ENCODE results near the gene EEF1E1.

The EEF1E1 gene

DNA sequence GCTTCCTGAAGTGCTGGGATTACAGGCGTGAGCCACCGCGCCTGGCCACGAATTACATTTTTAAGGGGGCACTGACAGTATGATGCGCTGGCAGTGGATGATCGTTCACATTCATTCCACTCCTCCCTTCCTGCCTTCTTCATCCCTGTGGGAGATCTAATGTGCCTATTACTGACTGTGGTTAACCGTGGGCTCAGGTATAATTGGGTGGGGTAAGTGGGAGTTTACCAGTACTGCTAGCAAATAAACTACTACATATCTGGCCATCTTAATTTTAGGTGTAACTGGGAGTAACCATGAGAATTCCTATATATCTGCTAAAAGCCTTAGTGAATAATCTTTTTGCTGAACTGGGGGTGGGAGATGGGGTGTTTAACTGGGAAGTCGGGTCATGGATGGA lies 31.6 kb downstream of the EEF1E1 start:
- CTCF ChIA-PET = interaction anchor here (0.6 to 1.4 kb wide), 6 partner anchors 11 to 453 kb away, joined by 3 read pairs; no protein-coding TSS in a partner anchor
- POLR2A ChIA-PET = interaction anchor here (0.6 to 1.0 kb wide), 2 partner anchors 32 to 89 kb away, joined by 3 read pairs; partner anchors contain the start of gene EEF1E1
- Histone ChIP-seq H3K27ac (ENCODE audit: extremely low read depth, low read depth, low read length) (no peak overlapping the region), H3K4me3 (ENCODE audit: low read depth, low read length) (no peak overlapping the region), H3K9me3 (ENCODE audit: control insufficient read depth, insufficient read depth, low read depth, low read length) (no peaks in the 10 kb centered on the region), H3K36me3 (ENCODE audit: control insufficient read depth in 2 of 2, insufficient read depth in 1 of 2, low read length in 2 of 2) (no peaks in the 10 kb centered on the region), H3K4me1 (ENCODE audit: control insufficient read depth, insufficient read depth, low read length) (no peaks in the 10 kb centered on the region)
- TF ChIP-seq ZFP41 (tag by site-specific recombination; IDR thresholded peaks at IDR 0.05; ENCODE audit: borderline replicate concordance) (no peak), ZNF211 (tag by site-specific recombination; IDR thresholded peaks at IDR 0.05; ENCODE audit: low read depth) (no peak), EGR2 (tag by site-specific recombination; IDR thresholded peaks at IDR 0.05; ENCODE audit: low read depth) (peak; percentile 81), ZNF558 (tag by site-specific recombination; IDR thresholded peaks at IDR 0.05) (no peak), RBAK (tag by site-specific recombination; IDR thresholded peaks at IDR 0.05) (no peak), SALL2 (tag by site-specific recombination; IDR thresholded peaks at IDR 0.05; ENCODE audit: borderline replicate concordance) (no peak), ZFHX2 (tag by site-specific recombination; conservative IDR thresholded peaks at IDR 0.05) (peak; percentile 55)

DNA sequence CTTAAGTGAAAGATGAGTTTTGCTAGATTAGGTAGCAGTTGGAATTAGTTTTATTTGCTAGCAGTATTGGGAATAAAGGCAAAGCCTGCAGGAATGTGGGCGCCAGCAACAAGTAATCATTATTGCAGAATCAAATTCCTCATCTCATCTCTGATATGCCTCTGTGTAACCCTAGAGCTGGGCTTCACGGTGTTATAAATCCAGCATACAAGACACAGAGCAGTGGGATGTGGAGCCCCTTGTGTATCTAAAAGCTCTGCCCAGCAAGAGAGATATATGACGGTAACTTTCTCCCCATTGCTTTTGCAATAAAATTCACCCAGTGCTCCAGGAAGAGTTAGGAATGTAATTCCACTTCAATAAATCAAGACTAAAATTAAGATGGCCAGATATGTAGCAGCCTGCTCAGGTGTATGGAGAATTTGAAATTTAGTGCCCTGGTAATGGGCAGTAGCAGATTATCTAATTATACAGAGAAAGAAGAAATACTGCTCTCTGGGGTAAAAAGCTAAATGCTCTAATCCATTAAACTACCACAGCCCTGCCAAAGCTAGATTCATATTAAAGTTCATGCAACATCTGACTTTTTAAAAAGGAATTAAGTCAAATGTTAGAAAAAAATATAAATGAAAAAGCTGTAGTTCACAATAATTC lies 32.6 kb downstream of the EEF1E1 start:
- Histone ChIP-seq H3K4me3 (ENCODE audit: low read depth, low read length) (no peak overlapping the region), H3K36me3 (ENCODE audit: control insufficient read depth in 2 of 2, insufficient read depth in 1 of 2, low read length in 2 of 2) (no peaks in the 10 kb centered on the region), H3K9me3 (ENCODE audit: control insufficient read depth, insufficient read depth, low read depth, low read length) (no peaks in the 10 kb centered on the region), H3K4me1 (ENCODE audit: control insufficient read depth, insufficient read depth, low read length) (no peaks in the 10 kb centered on the region), H3K27ac (ENCODE audit: extremely low read depth, low read depth, low read length) (no peak overlapping the region)
- TF ChIP-seq ZNF677 (tag by site-specific recombination; IDR thresholded peaks at IDR 0.05) (no peak), ZIC2 (tag by site-specific recombination; IDR thresholded peaks at IDR 0.05) (0 out of 2 replicates have a peak, but pooled peaks have one; percentile 20), SCRT2 (tag by site-specific recombination; IDR thresholded peaks at IDR 0.05) (peak; percentile 32; the same call in 1 of the 2 replicates), ZNF785 (tag by site-specific recombination; IDR thresholded peaks at IDR 0.05) (no peak)
- ChIA-PET POLR2A (interaction anchor here (0.7 kb wide), 2 partner anchors 342 to 860 kb away, joined by 3 to 4 read pairs; no protein-coding TSS in a partner anchor), CTCF (interaction anchor here (0.6 to 1.4 kb wide), 4 partner anchors 10 to 139 kb away, joined by 3 to 7 read pairs (median 3); no protein-coding TSS in a partner anchor)

DNA sequence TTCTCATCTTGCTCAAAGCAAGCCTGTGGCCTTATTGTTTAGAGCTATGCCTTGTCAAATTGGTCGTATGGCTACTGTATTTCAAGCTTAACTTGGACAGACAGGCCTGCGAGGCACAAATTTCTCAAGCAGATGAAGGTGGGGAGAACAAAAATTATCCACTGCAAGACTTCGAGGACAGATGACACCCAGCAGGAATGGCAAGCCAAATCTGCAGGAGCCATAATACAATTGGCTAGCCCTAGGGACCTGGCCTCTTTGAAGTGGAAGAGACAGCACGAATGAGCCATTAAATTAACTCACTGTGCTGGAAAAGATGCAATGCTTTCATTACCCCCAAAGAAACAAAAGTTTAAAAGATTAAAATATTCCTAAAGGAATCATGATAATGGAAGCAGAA lies 33.2 kb downstream of the EEF1E1 start:
- Histone ChIP-seq H3K9me3 (ENCODE audit: control insufficient read depth, insufficient read depth, low read depth, low read length) (no peaks in the 10 kb centered on the region), H3K27ac (ENCODE audit: extremely low read depth, low read depth, low read length) (no peak overlapping the region), H3K4me3 (ENCODE audit: low read depth, low read length) (no peak overlapping the region), H3K4me1 (ENCODE audit: control insufficient read depth, insufficient read depth, low read length) (no peaks in the 10 kb centered on the region), H3K36me3 (ENCODE audit: control insufficient read depth in 2 of 2, insufficient read depth in 1 of 2, low read length in 2 of 2) (no peaks in the 10 kb centered on the region)
- CTCF ChIA-PET = interaction anchor here (0.6 kb wide), 1 partner anchor 139 kb away, joined by 3 read pairs; no protein-coding TSS in a partner anchor
- POLR2A ChIA-PET = no interaction called here
- TF ChIP-seq ZNF707 (tag by site-specific recombination; IDR thresholded peaks at IDR 0.05) = no peak
- TF ChIP-seq ZNF433 (tag by site-specific recombination; IDR thresholded peaks at IDR 0.05; ENCODE audit: low read depth) = no peak
- TF ChIP-seq, protein P1, sequence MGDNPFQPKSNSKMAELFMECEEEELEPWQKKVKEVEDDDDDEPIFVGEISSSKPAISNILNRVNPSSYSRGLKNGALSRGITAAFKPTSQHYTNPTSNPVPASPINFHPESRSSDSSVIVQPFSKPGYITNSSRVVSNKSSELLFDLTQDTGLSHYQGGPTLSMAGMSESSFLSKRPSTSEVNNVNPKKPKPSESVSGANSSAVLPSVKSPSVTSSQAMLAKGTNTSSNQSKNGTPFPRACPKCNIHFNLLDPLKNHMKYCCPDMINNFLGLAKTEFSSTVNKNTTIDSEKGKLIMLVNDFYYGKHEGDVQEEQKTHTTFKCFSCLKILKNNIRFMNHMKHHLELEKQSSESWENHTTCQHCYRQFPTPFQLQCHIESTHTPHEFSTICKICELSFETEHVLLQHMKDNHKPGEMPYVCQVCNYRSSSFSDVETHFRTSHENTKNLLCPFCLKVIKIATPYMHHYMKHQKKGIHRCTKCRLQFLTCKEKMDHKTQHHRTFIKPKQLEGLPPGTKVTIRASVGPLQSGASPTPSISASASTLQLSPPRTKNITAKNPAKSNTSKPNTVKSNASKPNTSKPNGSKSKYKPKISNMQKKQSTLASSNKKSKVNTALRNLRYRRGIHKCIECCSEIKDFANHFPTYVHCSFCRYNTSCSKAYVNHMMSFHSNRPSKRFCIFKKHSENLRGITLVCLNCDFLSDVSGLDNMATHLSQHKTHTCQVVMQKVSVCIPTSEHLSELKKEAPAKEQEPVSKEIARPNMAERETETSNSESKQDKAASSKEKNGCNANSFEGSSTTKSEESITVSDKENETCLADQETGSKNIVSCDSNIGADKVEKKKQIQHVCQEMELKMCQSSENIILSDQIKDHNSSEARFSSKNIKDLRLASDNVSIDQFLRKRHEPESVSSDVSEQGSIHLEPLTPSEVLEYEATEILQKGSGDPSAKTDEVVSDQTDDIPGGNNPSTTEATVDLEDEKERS (tag by site-specific recombination; IDR thresholded peaks at IDR 0.05) = no peak
- TF ChIP-seq, protein P2, sequence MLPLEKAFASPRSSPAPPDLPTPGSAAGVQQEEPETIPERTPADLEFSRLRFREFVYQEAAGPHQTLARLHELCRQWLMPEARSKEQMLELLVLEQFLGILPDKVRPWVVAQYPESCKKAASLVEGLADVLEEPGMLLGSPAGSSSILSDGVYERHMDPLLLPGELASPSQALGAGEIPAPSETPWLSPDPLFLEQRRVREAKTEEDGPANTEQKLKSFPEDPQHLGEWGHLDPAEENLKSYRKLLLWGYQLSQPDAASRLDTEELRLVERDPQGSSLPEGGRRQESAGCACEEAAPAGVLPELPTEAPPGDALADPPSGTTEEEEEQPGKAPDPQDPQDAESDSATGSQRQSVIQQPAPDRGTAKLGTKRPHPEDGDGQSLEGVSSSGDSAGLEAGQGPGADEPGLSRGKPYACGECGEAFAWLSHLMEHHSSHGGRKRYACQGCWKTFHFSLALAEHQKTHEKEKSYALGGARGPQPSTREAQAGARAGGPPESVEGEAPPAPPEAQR (tag by site-specific recombination; IDR thresholded peaks at IDR 0.05) = no peak
- no peak for TF ChIP-seq ZFP37 (tag by site-specific recombination; IDR thresholded peaks at IDR 0.05)
- no peak for TF ChIP-seq ZNF624 (tag by site-specific recombination; IDR thresholded peaks at IDR 0.05)
- no peak for TF ChIP-seq ZNF214 (tag by site-specific recombination; IDR thresholded peaks at IDR 0.05; ENCODE audit: borderline replicate concordance)
- TF ChIP-seq ZNF140 (tag by site-specific recombination; IDR thresholded peaks at IDR 0.05) = no peak
- TF ChIP-seq ZNF37A (tag by site-specific recombination; IDR thresholded peaks at IDR 0.05) = no peak
- TF ChIP-seq ZNF768 (tag by site-specific recombination; IDR thresholded peaks at IDR 0.05) = no peak
- TF ChIP-seq ZNF549 (tag by site-specific recombination; IDR thresholded peaks at IDR 0.05) = no peak
- no peak for TF ChIP-seq MYNN (tag by site-specific recombination; IDR thresholded peaks at IDR 0.05; ENCODE audit: borderline replicate concordance)
- no peak for TF ChIP-seq ZSCAN23 (tag by site-specific recombination; IDR thresholded peaks at IDR 0.05)
- TF ChIP-seq, protein P3, sequence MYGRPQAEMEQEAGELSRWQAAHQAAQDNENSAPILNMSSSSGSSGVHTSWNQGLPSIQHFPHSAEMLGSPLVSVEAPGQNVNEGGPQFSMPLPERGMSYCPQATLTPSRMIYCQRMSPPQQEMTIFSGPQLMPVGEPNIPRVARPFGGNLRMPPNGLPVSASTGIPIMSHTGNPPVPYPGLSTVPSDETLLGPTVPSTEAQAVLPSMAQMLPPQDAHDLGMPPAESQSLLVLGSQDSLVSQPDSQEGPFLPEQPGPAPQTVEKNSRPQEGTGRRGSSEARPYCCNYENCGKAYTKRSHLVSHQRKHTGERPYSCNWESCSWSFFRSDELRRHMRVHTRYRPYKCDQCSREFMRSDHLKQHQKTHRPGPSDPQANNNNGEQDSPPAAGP (tag by site-specific recombination; IDR thresholded peaks at IDR 0.05) = no peak
- no peak for TF ChIP-seq ZNF561 (tag by site-specific recombination; IDR thresholded peaks at IDR 0.05; ENCODE audit: borderline replicate concordance)
- TF ChIP-seq ZFP41 (tag by site-specific recombination; IDR thresholded peaks at IDR 0.05; ENCODE audit: borderline replicate concordance) = no peak
